ENCODE measurements around the gene SUSD4.

DNA sequence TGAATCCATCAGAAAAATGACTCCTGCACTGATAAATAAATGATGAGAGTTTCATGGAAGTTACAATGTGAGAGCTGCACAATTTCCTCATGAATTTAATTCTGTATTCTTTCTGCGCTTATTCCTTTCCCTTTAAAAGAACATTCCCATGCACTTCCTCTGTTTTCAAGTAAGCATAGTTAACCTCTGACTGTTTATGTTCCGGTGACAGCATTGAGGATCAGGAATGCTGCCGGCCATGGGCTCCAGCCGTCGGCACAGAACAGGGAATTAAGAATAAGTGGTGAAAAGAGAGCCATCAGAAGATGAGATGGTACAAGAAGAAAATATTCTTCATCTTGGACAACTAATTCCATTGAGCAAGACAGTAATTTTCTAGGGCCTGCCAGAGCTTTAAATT is 65.3 kb downstream of the SUSD4 start:
- TF ChIP-seq, protein P1, sequence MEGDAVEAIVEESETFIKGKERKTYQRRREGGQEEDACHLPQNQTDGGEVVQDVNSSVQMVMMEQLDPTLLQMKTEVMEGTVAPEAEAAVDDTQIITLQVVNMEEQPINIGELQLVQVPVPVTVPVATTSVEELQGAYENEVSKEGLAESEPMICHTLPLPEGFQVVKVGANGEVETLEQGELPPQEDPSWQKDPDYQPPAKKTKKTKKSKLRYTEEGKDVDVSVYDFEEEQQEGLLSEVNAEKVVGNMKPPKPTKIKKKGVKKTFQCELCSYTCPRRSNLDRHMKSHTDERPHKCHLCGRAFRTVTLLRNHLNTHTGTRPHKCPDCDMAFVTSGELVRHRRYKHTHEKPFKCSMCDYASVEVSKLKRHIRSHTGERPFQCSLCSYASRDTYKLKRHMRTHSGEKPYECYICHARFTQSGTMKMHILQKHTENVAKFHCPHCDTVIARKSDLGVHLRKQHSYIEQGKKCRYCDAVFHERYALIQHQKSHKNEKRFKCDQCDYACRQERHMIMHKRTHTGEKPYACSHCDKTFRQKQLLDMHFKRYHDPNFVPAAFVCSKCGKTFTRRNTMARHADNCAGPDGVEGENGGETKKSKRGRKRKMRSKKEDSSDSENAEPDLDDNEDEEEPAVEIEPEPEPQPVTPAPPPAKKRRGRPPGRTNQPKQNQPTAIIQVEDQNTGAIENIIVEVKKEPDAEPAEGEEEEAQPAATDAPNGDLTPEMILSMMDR (IDR thresholded peaks at IDR 0.05; ENCODE audit: control extremely low read depth in 1 of 3, insufficient read depth in 1 of 3, low read depth in 1 of 3, low read length in 3 of 3): no peak
- no peak for TF ChIP-seq SIN3A (conservative IDR thresholded peaks at IDR 0.05 in 1 of 2, IDR thresholded peaks at IDR 0.05 in 1 of 2; ENCODE audit: low read depth in 1 of 2, low read length in 2 of 2)
- no peak for TF ChIP-seq TAF1 (IDR thresholded peaks at IDR 0.05; ENCODE audit: low read depth, low read length)
- TF ChIP-seq EZH2 (IDR thresholded peaks at IDR 0.05; ENCODE audit: low read depth, low read length, severe bottlenecking): no peak
- TF ChIP-seq JUND (IDR thresholded peaks at IDR 0.05; ENCODE audit: low read length): no peak
- TF ChIP-seq, protein P2, sequence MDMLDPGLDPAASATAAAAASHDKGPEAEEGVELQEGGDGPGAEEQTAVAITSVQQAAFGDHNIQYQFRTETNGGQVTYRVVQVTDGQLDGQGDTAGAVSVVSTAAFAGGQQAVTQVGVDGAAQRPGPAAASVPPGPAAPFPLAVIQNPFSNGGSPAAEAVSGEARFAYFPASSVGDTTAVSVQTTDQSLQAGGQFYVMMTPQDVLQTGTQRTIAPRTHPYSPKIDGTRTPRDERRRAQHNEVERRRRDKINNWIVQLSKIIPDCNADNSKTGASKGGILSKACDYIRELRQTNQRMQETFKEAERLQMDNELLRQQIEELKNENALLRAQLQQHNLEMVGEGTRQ (IDR thresholded peaks at IDR 0.05; ENCODE audit: low read length): no peak
- TF ChIP-seq KDM1A (IDR thresholded peaks at IDR 0.05; ENCODE audit: borderline replicate concordance, low read length): no peak

All from H1 (cell line).